MV-4-11 (cell line): ENCODE measurements around the gene ACTR10.

ENCODE experiments used
- DNase-seq: peaks from one replicate; lab custom pipeline; 2025; lab: John Stamatoyannopoulos, UW

Gene ACTR10

DNA sequence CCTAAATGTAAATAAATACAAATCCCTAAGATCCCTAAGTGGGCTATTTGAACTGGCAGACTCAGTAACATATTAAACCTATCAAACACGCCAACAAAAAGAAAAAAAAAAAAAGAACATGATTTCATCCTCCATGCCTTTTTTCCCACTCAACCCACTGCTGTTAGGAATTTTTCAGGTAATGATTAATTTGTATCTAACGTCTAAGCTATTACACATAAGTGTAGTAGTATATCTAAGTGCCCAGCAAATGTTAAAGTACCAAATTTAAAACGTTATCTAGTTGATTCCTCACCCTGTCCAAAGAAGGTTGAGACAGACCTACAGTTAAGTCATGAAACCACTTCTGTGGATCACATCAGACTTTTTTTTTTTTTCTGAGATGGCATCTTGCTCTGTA, 82.0 kb downstream of the ACTR10 start:
- no peak for DNase-seq

DNA sequence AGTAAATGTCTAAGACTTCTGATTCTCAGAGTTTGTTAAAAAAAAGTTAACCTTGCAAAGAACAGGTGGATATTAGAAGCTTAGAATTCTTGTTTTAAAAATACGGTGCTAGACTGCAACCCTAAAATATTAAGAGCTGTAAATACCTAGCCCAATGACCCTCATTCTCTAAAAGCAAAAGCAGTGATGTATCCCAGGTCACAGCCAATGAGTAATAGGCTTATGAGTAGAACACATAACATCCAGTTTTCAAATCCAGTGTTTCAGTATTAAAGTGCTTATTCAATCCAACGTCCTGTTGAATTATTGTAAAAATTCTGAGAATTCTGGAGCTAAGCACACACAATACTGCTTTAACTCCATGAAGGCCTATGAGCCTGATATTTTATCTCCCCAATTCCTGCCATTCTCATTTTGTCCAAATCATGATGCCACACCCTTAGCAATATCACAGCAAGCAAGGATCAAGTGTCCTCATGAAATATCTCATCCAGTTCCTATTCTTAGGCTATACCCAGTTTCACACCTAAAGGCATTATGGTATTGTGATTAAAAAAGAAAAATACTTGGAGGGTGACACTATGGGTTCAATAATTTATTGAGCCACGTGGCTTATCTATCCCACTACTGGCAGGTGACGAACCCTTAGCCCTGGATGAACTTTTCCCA, 83.1 kb downstream of the ACTR10 start:
- DNase-seq = no peak

DNA sequence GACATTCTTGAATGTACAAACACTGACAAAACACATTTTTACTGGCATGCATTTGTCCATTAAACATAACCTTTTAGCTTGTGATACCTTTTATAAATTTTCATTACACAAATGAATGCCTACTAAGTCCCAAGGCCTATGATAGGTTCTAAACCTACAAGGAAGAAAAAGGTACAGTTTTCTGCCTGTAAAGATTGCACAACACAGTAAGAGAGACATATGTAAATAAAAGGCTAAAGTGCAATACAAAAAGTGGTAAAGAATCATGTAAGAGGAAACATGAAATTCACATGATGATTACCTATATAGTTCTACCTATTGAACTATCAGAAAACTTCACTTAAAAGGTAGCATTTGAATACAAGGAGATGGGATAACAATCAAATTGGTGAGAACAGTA, 83.8 kb downstream of the ACTR10 start:
- no peak for DNase-seq

DNA sequence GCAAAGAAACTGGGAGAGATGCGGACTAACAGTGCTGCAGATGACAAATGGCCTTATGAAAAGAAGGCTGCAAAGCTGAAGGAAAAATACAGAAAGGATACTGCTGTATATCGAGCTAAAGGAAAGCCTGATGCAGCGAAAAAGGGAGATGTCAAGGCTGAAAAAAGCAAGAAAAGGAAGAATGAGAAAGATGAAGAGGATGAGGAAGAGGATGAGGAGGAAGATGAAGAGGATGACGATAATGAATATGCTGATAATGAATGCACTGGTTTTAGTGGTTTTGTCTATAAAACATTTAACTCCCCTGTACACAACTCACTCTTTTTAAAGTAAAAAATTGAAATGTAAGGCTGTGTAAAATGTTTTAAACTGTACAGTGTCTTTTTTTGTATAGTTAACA, 85.2 kb downstream of the ACTR10 start:
- DNase-seq = no peak
